Fibroblast of villous mesenchyme (primary cell): ENCODE measurements around the gene SMIM1. TPM values are rescaled to one million over a fixed set of nuclear protein-coding genes. Genes with fewer than 3 reads are reported as not detected.

ENCODE experiments used
- DNase-seq: peaks from one replicate; pipeline ENCODE4 v3.0.0-alpha.2; 2010; ENCODE audit warnings: low read depth
- H3K4me3 ChIP-seq: 2 replicates; pipeline ENCODE4 v1.5.1; 2011; ENCODE audit warnings: low read depth, mild to moderate bottlenecking, low read length
- CTCF ChIP-seq: IDR thresholded peaks from 2 replicates; pipeline ENCODE4 v1.5.1; 2012; ENCODE audit warnings: low read depth, mild to moderate bottlenecking, low read length; ENCODE audit not compliant: insufficient read depth
- total RNA-seq: library from RNA; depleted of rRNA; stranded (reverse); fragments of >200 nt; gene quantifications from 2 replicates; pipeline ENCODE4 v1.2.3, GENCODE V29; 2012

Gene SMIM1
- total RNA-seq, 1 donor = 1.7 TPM

GRCh38 chr1:3820316-3820715 lies 47.8 kb downstream of the SMIM1 start:
- H3K4me3 ChIP-seq = no peak overlapping the region
- TF ChIP-seq CTCF = no peak
- no peak for DNase-seq

GRCh38 chr1:3821004-3821403 lies 48.5 kb downstream of the SMIM1 start:
- no peak for TF ChIP-seq CTCF
- no peak for DNase-seq

GRCh38 chr1:3821447-3821846 lies 48.9 kb downstream of the SMIM1 start:
- H3K4me3 ChIP-seq = no peak overlapping the region
- TF ChIP-seq CTCF = no peak
- no peak for DNase-seq

More at GRCh38 chr1:3821004-3821403, 48.5 kb downstream of the SMIM1 start:
- H3K4me3 ChIP-seq = no peak overlapping the region

- no peak for DNase-seq
- no peak for TF ChIP-seq CTCF
Observed at GRCh38 chr1:3821908-3822307, 49.4 kb downstream of the SMIM1 start.

GRCh38 chr1:3822421-3822820 lies 49.9 kb downstream of the SMIM1 start:
- DNase-seq = no peak
- TF ChIP-seq CTCF = no peak
- H3K4me3 ChIP-seq = no peak overlapping the region

More at GRCh38 chr1:3821908-3822307, 49.4 kb downstream of the SMIM1 start:
- H3K4me3 ChIP-seq = no peak overlapping the region

- TF ChIP-seq CTCF = no peak
- H3K4me3 ChIP-seq = no peak overlapping the region
- DNase-seq = no peak
Observed at GRCh38 chr1:3824650-3825049, 52.1 kb downstream of the SMIM1 start.

GRCh38 chr1:3825356-3825755 lies 52.8 kb downstream of the SMIM1 start:
- TF ChIP-seq CTCF = no peak
- no peak for DNase-seq

More at GRCh38 chr1:3825356-3825755, 52.8 kb downstream of the SMIM1 start:
- no peak overlapping the region for H3K4me3 ChIP-seq
